Glomerular endothelial cell (primary cell): ENCODE data around the gene RARA. TPM values are rescaled to one million over a fixed set of nuclear protein-coding genes. Genes with fewer than 3 reads are reported as not detected.

Experiments used
- DNase-seq: peaks from one replicate; pipeline ENCODE4 v3.0.0-alpha.2; 2011; ENCODE audit warnings: low read depth, low spot score; ENCODE audit errors: extremely low read depth
- total RNA-seq: library from RNA; depleted of rRNA; stranded (reverse); fragments of >200 nt; gene quantifications from 2 replicates; pipeline ENCODE4 v1.2.3, GENCODE V29; 2015

The RARA gene
- 51.4 and 60.4 TPM in 2 replicates for total RNA-seq

DNA sequence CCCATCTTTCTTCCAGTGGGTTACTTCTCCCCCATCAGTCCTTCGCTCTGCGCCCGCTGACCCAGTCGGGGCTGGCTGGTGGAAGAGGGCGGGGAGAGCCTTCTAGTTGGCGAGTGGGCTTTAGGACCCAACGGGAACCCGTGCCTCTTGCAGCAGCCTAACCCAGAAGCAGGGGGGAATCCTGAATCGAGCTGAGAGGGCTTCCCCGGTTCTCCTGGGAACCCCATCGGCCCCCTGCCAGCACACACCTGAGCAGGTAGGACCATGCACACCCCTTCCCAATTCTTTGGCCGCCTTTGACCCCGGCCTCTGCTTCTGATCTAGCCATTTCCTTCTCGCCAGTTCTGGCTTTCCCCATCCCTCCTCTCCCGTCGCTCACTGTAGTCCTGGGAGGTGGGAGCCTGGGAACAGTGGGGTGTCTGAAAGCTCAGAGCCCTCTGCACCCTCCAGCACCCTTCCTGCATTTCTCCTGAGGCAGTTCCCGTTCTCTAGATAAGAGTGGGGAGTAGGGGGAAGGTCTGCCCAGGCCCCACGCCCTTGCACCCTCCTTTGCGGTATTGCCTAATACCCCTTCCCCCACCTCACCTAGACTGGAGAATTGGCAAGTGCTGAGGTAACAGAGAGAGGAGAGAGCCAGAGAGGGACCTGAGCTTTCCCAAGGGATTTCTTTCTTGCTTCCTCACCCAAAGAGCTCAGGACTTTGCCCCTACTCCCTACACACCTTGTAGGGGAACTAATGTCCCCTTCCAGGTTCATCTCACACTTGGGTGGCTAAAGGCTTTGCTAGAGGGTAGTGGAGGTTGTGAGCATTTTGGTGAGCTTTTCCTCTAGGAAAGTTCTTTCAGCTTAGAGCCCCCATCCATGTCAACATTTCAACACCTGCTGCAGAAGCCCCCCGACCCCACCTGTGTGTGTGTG lies at the start of gene RARA:
RARA (plus strand) TSS at position 150 of the 918 bp plus-strand sequence. CDS start 22,039 bp downstream, outside the sequence.
- DNase-seq = no peak

DNA sequence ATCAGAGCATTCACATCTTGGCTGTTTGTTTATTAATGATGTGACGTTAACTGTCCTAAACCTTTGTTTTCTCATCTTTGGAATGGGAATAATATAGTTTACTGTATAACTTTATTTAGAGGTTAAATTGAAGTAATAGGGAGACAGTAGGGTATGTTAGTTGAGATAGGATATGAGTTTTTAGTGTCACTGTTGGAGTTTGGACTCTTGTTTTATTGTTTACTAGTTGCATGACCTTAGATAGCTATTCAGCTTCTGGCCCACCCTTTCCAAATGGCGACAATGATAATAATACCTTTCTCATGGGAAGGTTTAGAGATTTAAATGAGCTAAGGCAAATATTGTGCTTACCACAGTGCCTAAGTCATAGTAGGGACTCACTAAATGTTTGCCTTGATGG lies 49.5 kb upstream of the RARA start:
- no peak for DNase-seq

DNA sequence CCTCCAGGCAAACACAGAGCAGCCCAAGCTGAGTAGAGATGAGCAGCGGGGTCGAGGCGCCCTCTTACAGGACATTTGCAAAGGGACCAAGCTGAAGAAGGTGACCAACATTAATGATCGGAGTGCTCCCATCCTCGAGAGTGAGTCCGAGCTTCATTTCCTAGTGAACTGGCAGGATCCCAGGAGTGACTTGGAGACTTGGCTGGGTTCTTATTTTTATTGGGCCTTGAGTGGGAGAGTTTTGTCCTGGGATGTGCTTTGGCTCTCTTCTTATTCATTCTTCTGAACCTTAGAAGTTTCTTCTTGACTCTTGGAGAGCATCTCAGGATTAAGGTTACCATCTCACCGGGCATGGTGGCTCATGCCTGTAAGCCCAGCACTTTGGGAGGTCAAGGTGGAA lies 48.5 kb upstream of the RARA start:
- DNase-seq = no peak

DNA sequence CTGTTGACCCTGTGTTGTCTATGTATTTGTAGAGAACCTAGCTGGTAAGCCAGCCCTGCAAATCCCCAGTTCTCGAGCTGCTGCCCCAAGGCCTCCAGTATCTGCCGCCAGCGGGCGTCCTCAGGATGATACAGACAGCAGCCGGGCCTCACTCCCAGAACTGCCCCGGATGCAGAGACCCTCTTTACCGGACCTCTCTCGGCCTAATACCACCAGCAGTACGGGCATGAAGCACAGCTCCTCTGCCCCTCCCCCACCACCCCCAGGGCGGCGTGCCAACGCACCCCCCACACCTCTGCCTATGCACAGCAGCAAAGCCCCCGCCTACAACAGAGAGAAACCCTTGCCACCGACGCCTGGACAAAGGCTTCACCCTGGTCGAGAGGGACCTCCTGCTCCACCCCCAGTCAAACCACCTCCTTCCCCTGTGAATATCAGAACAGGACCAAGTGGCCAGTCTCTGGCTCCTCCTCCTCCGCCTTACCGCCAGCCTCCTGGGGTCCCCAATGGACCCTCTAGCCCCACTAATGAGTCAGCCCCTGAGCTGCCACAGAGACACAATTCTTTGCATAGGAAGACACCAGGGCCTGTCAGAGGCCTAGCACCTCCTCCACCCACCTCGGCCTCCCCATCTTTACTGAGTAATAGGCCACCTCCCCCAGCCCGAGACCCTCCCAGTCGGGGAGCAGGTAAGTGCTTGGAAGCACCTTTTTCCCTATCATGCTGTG lies 44.4 kb upstream of the RARA start:
- no peak for DNase-seq

DNA sequence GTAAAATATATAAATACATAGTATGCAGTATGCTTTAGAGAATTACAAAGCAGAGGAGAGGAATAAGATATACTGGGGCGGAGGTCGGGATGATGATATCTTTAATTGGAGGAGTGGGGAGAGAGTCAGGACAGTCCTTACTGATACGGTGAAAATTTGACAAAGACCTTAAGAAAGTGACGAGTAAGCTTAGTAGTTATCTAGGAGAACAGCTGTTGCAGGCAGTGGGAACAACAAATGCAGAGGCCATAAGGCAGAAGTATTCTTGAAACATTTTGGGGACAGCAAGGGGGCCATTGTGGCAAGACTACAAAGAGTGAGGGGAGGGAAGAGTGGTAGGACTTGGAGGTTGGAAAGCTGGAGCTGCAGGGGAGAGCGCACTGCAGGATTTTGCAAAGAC lies 43.6 kb upstream of the RARA start:
- no peak for DNase-seq

DNA sequence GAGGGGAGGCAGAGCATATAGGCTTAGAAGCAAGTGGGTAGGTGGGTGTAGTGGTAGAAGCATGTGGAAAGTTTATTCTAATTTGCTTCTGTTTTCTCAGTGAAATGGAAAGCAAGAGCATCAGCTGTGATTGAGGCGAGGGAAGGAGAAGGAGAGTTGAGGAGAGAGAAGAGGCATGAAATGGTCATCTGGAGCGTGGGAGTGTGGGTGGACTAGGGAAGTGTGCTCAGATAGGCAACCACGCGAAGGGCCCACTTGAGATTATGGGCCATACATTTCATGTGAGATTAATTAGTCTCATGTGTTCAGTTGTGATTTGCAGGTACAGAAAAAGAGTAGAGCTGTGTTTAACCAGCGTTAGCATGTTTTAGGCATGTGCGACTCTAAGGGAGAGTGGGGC lies 42.1 kb upstream of the RARA start:
- no peak for DNase-seq

DNA sequence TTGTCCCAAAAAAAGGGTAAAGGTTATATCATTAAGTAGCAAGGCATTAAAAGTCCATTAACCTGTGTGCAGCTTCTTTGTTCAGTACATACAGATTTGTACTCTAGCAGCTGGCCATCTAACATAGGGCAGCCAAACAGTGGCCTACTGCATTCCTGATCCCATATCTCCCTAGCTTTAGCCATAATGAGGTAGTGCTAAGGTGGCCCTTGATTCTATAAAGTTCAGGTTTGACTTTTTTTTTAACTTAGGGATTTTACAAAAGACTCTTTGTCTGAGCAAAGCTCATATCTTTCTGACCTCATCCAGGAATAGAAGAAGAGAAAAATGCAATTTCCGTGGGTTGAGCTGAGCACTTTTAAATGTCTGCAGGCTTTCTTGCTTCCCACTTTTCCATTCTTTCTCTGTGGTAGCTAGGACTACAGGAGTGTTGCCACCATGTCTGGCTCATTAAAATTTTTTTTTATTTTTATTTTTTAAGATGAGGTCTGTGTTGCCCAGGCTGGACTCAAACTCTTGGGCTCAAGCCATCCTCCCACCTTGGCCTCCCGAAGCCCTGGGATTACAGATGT lies 40.8 kb upstream of the RARA start:
- DNase-seq = no peak

DNA sequence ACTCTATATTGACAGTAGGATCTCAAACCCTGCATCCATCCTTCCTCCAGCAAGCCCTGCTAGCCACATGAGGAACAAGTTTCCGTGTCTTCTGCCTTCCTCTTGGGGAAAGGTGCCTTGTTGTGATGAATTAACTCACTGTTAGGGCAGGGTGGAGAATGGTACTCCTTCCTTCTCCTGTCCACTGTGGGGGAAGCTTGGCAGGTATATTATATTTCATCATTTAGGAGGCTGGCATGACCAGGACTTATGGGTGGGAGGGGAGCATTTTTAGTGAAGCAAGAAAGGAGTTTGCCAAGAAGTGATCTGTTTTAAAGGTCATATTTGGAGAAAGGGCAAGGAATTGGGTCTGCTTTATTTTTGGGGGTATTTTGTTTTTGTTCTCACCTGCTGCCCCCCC lies 30.6 kb upstream of the RARA start:
- DNase-seq = no peak

DNA sequence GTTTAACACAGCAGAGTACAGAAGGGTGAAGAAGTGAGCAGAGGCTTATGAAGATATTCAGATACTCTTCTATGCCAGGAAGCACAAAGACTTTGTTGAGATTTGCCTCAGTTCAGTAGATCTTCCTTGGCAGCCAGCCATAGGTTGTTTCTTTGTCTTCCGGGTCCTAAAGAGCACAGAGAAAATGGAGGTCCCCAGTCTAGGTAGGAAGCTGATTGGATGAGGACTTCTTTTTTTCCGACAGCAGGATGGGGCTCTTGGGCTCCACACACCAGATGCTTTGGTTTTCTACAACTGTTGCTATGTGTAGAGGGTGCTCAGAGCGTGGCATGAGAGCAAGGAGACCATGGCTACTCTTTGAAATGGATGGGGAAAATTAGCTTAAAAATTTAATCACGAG lies 29.6 kb upstream of the RARA start:
- no peak for DNase-seq

DNA sequence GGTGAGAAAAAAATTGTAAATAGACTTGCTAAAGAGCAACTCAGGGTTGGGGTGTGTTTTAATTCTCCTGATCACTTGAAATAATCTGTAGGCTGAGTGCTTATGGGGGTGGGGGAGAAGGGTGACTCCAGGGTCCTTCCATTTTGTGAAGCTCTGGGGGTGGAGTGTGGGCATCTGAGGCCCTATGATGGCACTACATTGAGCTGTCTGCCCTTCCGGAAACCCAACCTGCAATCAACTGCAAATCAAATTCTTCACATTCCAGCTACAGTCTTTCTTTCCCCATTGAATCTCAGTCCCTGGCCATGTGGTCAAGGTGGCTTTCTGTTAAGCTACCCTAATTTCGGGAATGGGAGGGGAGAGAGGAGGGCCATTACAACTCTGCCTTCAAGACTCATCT lies 27.3 kb upstream of the RARA start:
- no peak for DNase-seq

DNA sequence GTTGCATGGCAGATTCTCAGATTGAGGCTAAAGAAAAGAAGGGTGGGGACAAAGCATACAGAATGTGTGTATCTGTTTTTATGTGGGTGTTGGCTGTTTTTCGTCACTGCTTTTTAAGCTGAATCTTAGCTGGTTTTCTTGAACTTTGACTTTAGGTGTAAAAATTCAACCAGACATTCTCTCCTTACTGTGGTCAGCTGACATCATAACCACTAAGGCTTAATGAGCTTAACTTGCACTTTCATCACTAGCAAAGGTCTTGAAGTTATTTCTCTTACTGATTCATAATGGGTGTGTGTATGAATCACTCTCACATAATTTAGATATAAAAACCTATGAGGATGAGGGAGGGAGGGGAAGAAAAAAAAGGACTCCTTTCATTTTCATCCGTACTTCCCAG lies 25.3 kb upstream of the RARA start:
- DNase-seq = no peak

DNA sequence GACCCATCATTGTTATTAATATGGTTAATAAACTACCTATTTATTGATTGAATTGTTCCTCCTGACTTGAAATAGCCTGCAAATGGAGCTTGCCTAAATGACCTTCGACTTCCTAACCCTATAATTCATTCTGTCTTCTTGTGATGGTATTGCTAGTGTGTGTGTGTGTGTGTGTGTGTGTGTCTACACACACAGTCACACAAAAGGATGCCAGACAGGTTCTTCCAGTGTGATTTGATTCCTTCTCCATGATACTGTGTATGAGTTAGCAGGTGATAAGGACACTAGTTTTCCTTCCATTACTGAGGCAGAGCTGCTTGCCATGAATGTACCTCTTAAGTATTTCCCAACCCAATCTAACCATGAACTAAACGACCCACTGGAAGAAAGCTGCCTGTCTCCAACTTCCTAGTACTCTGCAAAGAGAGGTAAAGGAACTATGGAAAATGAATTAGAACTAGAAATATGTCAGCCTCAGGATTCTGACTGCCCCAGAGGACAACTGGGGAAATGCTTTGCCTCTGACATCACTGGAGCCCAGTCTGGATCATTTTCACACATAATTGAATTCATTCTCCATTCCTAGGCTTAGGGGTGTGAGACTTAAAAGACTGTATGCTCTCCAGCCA lies 24.8 kb upstream of the RARA start:
- no peak for DNase-seq

DNA sequence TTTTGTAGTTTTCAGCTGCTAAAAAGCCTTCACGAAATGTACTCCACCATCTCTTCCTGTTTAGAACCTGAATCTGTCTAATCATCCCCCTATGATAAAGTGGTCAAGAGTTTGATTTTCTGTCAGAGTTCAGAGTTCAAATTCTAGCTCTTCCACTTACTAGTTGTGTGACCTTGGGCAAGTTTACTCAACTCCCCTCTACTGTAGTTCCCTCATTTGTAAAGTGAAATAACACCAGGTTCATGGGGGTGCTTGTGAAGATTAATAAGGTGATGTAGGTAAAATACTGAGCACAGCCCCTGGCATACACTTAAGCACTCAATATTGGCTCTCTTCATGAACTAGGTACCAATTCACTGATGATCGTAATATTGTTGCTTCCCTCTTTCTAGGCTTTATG lies 22.5 kb upstream of the RARA start:
- no peak for DNase-seq

DNA sequence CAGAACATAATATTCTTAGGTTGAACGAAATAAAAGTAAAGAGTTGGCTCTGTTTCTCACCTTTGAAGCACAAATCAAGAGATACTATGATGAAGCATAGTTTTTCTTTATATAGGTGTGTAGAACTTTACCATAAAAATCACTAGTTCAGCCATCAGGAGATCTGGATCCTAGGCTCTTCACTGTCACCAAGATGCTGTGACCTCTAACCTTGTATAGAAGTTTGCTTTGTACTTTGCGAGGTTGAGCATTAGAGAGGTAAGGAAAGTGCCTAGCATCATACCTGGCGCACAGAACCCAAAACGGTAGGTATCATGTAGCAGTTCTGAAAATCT lies 21.9 kb upstream of the RARA start:
- no peak for DNase-seq

DNA sequence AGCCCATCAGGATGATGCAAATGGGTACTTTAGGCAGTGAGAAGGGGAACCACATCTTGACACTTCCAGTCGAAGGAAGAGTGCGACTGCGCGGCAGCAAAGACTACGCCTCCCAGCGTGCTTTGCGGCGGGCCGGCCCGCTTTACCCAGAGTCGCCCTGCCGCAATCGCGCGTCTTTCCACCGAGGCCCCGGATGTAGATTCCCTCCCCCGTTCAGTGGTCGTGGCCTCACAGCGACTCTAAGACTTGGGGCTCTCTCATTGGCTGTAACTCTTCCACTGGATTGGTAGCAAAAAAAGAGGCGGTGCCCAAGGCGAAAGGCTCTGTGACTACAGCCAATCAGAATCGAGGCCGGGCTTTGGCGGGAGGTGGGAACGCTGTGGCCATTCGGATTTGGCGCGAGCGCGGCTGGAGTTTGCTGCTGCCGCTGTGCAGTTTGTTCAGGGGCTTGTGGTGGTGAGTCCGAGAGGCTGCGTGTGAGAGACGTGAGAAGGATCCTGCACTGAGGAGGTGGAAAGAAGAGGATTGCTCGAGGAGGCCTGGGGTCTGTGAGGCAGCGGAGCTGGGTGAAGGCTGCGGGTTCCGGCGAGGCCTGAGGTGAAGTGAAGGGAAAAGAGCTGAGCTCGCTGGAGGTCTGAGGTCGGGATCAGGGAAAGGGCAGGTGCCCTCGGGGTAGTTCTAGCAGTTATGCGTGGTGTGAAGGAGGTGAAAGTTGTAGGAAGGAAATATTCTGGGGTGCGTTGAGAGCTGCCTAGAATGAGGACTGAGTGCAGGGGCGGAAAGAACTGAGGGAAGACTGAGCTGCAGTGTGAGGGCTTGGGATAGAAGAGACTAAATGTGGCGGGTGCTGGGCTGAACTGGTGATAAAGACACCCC lies 21.2 kb upstream of the RARA start, which contains the start of gene CDC6:
CDC6 (plus strand) TSS at position 386 of the 876 bp plus-strand sequence. CDS start 1,542 bp downstream, outside the sequence.
- peak; percentile 95 for DNase-seq

DNA sequence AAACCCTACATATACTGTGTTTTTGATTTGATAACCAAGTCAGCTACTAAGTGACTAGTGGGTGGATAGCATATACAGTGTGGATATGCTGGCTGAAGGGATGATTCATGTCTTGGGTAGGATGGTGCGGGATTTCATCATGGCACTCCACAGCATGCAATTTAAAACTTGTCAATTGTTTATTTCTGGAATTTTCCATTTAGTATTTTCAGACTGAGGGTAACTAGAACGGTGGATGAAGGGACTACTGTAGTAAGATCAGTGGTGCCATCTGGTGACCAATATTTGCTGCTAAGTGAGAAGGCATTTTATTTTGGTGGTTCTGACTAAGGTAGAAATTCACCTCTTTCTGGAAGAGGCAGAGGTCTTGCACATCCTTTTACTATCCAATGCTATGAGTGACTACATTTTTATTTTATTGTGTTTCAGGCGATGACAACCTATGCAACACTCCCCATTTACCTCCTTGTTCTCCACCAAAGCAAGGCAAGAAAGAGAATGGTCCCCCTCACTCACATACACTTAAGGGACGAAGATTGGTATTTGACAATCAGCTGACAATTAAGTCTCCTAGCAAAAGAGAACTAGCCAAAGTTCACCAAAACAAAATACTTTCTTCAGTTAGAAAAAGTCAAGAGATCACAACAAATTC lies 18.2 kb upstream of the RARA start:
- no peak for DNase-seq

DNA sequence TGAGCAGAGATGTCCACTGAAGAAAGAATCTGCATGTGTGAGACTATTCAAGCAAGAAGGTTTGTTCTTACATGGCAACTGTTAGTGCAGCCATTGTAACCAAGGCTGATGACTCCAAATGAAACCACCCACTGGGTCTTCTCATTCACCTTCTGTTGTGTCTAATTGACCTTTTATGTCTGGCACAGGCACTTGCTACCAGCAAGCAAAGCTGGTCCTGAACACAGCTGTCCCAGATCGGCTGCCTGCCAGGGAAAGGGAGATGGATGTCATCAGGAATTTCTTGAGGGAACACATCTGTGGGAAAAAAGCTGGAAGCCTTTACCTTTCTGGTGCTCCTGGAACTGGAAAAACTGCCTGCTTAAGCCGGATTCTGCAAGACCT lies 17.7 kb upstream of the RARA start:
- no peak for DNase-seq

DNA sequence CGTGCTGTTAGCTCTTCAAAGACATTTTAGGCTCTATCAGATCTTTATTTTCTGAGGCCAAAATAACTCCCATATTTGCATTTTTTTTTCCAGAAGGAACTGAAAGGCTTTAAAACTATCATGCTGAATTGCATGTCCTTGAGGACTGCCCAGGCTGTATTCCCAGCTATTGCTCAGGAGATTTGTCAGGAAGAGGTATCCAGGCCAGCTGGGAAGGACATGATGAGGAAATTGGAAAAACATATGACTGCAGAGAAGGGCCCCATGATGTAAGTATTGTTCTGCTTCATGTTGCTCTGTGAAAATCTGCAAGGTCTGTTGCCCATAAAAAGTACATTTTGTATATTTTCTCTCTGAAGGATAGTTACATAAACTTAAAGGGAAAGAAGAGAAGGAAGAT lies 15.6 kb upstream of the RARA start:
- no peak for DNase-seq

DNA sequence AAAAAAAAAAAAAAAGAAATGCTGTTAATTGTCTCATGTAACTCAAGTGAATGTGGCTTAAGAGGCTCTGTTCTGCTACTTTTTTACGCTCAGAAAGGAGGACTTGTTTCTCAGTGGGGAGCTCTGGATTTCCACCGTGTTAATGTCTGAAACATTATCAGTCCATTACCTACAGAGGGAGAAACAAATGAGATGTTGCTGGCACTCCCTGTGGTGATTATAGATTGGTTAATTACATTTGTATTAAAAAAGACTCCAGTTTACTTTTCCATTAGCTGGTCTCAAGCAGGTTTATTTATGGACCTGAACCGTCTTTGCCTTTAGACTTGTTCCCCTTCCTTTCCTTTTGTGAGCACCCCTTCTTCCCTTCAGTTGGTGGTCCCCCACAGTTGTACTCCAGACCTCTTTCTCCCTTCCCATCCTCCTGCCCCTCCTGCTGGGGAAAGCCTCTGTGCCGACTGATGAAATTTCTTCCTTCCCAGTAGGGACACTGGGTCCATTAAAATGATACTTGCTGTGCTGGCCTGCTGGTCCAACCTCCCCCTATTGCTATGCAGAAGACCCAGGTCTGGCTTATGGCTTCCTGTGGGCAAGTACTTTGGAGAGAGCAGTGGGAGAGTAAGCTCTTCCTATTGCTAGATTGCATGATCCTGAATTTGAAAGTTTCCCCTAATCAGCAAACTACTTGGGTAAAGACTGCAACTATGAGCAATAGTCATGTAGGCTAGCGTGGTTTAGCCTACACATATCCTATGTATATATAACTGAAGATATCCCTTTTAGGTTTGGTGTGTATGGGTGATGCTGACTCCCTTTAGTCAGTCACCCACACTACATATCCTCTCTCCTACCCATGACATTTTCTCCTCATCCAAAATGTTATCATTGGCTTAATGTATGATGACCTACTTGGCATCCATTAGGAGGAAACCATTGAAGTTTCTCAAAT lies 13.2 kb upstream of the RARA start:
- no peak for DNase-seq
